Panc1 (cell line): Measurements from ENCODE around the gene PPP2R2B.

Experiments used
- SIN3A ChIP-seq: IDR thresholded peaks from 2 replicates; pipeline ENCODE4 v1.6.1; 2012; ENCODE audit warnings: low read depth, mild to moderate bottlenecking, low read length, moderate library complexity, borderline replicate concordance; ENCODE audit not compliant: insufficient read depth
- TCF7L2 ChIP-seq: IDR thresholded peaks from 2 replicates; pipeline ENCODE4 v1.6.1; 2011; ENCODE audit warnings: mild to moderate bottlenecking, low read depth, low read length, inconsistent platforms
- TF ChIP-seq, protein P1 (sequence below): fragments of 450-650 bp; IDR thresholded peaks from 2 replicates; pipeline ENCODE4 v1.5.1; 2017; ENCODE audit warnings: mild to moderate bottlenecking

DNA sequence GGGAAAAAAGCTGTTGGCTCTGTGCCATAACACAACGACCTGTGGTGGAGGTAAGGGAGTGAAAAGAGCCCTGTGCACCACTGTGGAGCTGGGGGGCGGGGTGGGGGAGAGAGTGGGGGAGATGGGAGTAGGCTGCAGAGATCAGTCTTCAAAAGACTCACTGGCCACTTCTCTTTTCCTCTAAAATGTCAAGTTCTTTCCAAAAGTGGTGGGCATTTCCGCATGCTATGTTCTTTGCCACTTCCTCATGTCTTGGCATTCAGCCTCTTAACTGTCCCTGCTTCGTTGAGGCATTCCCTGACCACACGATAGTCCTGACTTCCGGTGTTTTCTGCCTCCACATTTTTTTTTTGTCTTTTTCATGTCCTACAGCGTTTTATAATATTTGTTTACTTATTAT, 2.4 kb upstream of the PPP2R2B start:
- TF ChIP-seq, protein P1, sequence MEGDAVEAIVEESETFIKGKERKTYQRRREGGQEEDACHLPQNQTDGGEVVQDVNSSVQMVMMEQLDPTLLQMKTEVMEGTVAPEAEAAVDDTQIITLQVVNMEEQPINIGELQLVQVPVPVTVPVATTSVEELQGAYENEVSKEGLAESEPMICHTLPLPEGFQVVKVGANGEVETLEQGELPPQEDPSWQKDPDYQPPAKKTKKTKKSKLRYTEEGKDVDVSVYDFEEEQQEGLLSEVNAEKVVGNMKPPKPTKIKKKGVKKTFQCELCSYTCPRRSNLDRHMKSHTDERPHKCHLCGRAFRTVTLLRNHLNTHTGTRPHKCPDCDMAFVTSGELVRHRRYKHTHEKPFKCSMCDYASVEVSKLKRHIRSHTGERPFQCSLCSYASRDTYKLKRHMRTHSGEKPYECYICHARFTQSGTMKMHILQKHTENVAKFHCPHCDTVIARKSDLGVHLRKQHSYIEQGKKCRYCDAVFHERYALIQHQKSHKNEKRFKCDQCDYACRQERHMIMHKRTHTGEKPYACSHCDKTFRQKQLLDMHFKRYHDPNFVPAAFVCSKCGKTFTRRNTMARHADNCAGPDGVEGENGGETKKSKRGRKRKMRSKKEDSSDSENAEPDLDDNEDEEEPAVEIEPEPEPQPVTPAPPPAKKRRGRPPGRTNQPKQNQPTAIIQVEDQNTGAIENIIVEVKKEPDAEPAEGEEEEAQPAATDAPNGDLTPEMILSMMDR: no peak
- no peak for TF ChIP-seq TCF7L2
- TF ChIP-seq SIN3A: no peak
